HEK293 (cell line): ENCODE results near the gene RGS6.

Source experiments
- CTCF ChIA-PET: fragments of 350-600 bp; formaldehyde crosslinking; extraction: SDS; loops from one replicate; lab custom pipeline; 2021; ENCODE audit warnings: antibody characterized with exemption; lab: Yijun Ruan, JAX
- POLR2A ChIA-PET: fragments of 300-600 bp; formaldehyde crosslinking; extraction: SDS; loops from one replicate; lab custom pipeline; 2020; ENCODE audit warnings: antibody characterized with exemption, inconsistent platforms; lab: Yijun Ruan, JAX
- H3K27ac ChIP-seq: fragments of 200-500 bp; sonication (Bioruptor generic); 2 replicates; pipeline ENCODE4 v1.5.1; 2014; ENCODE audit warnings: low read depth, low read length, control low read depth, inconsistent platforms; ENCODE audit errors: extremely low read depth
- H3K36me3 ChIP-seq, 2 experiments: fragments of 200-500 bp in 1 of 2; sonication (Bioruptor generic) in 1 of 2; 1 replicate in 1 of 2; 2 replicates in 1 of 2; pipeline ENCODE4 v1.5.1; 2014 to 2017; ENCODE audit warnings: inconsistent platforms in 2 of 2, low read length in 2 of 2; ENCODE audit not compliant: control insufficient read depth in 2 of 2, insufficient read depth in 1 of 2
- H3K4me1 ChIP-seq: fragments of 200-500 bp; sonication (Bioruptor generic); 2 replicates; pipeline ENCODE4 v1.5.1; 2014; ENCODE audit warnings: mild to moderate bottlenecking, low read length, inconsistent platforms; ENCODE audit not compliant: control insufficient read depth, insufficient read depth
- H3K4me3 ChIP-seq: 2 replicates; pipeline ENCODE4 v1.5.1; 2011; ENCODE audit warnings: low read depth, mild to moderate bottlenecking, control low read depth, low read length, moderate library complexity
- H3K9me3 ChIP-seq: fragments of 200-500 bp; sonication (Bioruptor generic); 2 replicates; pipeline ENCODE4 v1.5.1; 2014; ENCODE audit warnings: low read depth, low read length, inconsistent platforms; ENCODE audit not compliant: control insufficient read depth, insufficient read depth
- BCL11B ChIP-seq: fragments of 450-650 bp; formaldehyde crosslinking; IDR thresholded peaks from 2 replicates; pipeline ENCODE4 v1.5.1; 2016; ENCODE audit warnings: low read depth, missing biosample characterization, missing genetic modification characterization
- GLI4 ChIP-seq: fragments of 450-650 bp; formaldehyde crosslinking; IDR thresholded peaks from 2 replicates; pipeline ENCODE4 v1.5.1; 2016; ENCODE audit warnings: missing biosample characterization, missing genetic modification characterization
- GLIS1 ChIP-seq: fragments of 450-650 bp; formaldehyde crosslinking; IDR thresholded peaks from 2 replicates; pipeline ENCODE4 v1.5.1; 2016; ENCODE audit warnings: missing biosample characterization, missing genetic modification characterization
- KLF10 ChIP-seq: fragments of 450-650 bp; IDR thresholded peaks from 2 replicates; pipeline ENCODE4 v1.5.1; 2018; ENCODE audit warnings: missing biosample characterization, mild to moderate bottlenecking, missing genetic modification characterization
- SALL2 ChIP-seq: fragments of 450-650 bp; formaldehyde crosslinking; IDR thresholded peaks from 2 replicates; pipeline ENCODE4 v1.5.0; 2017; ENCODE audit warnings: missing biosample characterization, mild to moderate bottlenecking, missing genetic modification characterization, borderline replicate concordance
- SCRT1 ChIP-seq: fragments of 450-650 bp; formaldehyde crosslinking; IDR thresholded peaks from 2 replicates; pipeline ENCODE4 v1.5.1; 2016; ENCODE audit warnings: missing biosample characterization, missing genetic modification characterization, borderline replicate concordance
- ZFP3 ChIP-seq: fragments of 450-650 bp; formaldehyde crosslinking; IDR thresholded peaks from 2 replicates; pipeline ENCODE4 v1.5.1; 2016; ENCODE audit warnings: low read depth, missing biosample characterization, missing genetic modification characterization
- ZFP69B ChIP-seq: fragments of 450-650 bp; formaldehyde crosslinking; IDR thresholded peaks from 2 replicates; pipeline ENCODE4 v1.5.1; 2016; ENCODE audit warnings: missing biosample characterization, missing genetic modification characterization
- ZNF138 ChIP-seq: fragments of 450-650 bp; formaldehyde crosslinking; IDR thresholded peaks from 2 replicates; pipeline ENCODE4 v1.5.1; 2016; ENCODE audit warnings: missing biosample characterization, missing genetic modification characterization, borderline replicate concordance
- ZNF155 ChIP-seq: fragments of 450-650 bp; formaldehyde crosslinking; IDR thresholded peaks from 2 replicates; pipeline ENCODE4 v1.5.1; 2016; ENCODE audit warnings: missing biosample characterization, missing genetic modification characterization
- ZNF2 ChIP-seq: fragments of 450-650 bp; formaldehyde crosslinking; IDR thresholded peaks from 2 replicates; pipeline ENCODE4 v1.5.1; 2016; ENCODE audit warnings: missing biosample characterization, missing genetic modification characterization
- ZNF214 ChIP-seq: fragments of 450-650 bp; formaldehyde crosslinking; IDR thresholded peaks from 2 replicates; pipeline ENCODE4 v1.5.1; 2017; ENCODE audit warnings: missing biosample characterization, mild to moderate bottlenecking, missing genetic modification characterization, borderline replicate concordance
- ZNF555 ChIP-seq: fragments of 450-650 bp; formaldehyde crosslinking; conservative IDR thresholded peaks from 2 replicates; pipeline ENCODE4 v1.5.1; 2017; ENCODE audit warnings: missing biosample characterization, mild to moderate bottlenecking, missing genetic modification characterization, inconsistent platforms
- ZNF621 ChIP-seq: fragments of 450-650 bp; formaldehyde crosslinking; IDR thresholded peaks from 2 replicates; pipeline ENCODE4 v1.5.1; 2017; ENCODE audit warnings: missing biosample characterization, missing genetic modification characterization
- ZNF629 ChIP-seq: fragments of 450-650 bp; formaldehyde crosslinking; IDR thresholded peaks from 2 replicates; pipeline ENCODE4 v1.5.1; 2017; ENCODE audit warnings: missing biosample characterization, missing genetic modification characterization
- ZNF843 ChIP-seq: fragments of 450-650 bp; formaldehyde crosslinking; IDR thresholded peaks from 2 replicates; pipeline ENCODE4 v1.5.1; 2016; ENCODE audit warnings: missing biosample characterization, missing genetic modification characterization
- TF ChIP-seq, protein P1 (sequence below): fragments of 450-650 bp; formaldehyde crosslinking; IDR thresholded peaks from 2 replicates; pipeline ENCODE4 v1.5.1; 2017; ENCODE audit warnings: missing biosample characterization, missing genetic modification characterization
- TF ChIP-seq, protein P2 (sequence below): fragments of 450-650 bp; formaldehyde crosslinking; IDR thresholded peaks from 2 replicates; pipeline ENCODE4 v1.5.1; 2016; ENCODE audit warnings: missing biosample characterization, missing genetic modification characterization, borderline replicate concordance
- TF ChIP-seq, protein P3 (sequence below): fragments of 450-650 bp; formaldehyde crosslinking; IDR thresholded peaks from 2 replicates; pipeline ENCODE4 v1.5.1; 2016; ENCODE audit warnings: missing biosample characterization, missing genetic modification characterization
- TF ChIP-seq, protein P4 (sequence below): fragments of 450-650 bp; formaldehyde crosslinking; IDR thresholded peaks from 2 replicates; pipeline ENCODE4 v1.5.1; 2016; ENCODE audit warnings: missing biosample characterization, missing genetic modification characterization, low read depth

Gene RGS6

DNA sequence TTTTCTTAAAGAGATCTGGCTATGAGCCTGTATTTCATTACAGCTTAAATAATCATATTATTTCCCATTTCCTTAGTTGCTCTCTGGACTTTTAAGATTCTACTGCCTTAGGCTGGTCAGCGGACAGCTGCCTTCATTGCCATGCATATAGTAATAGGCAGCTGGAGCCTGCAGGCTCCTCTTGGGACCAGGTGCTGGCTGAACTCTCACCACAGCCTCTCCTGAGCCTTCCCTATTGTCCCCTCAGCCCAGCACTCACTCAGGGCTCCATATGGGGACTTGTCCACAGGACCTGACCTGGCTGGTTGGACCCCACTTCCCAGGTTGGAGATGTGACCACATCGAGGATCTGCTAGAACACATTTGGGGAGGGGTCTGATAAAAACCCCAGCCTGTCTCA lies 556.3 kb downstream of the RGS6 start:
- Histone ChIP-seq H3K36me3 (no peaks in the 10 kb centered on the region), H3K27ac (no peak overlapping the region), H3K9me3 (no peaks in the 10 kb centered on the region), H3K4me1 (no peaks in the 10 kb centered on the region), H3K4me3 (no peak overlapping the region)
- TF ChIP-seq ZNF843 (tag by site-specific recombination) (no peak), GLIS1 (tag by site-specific recombination) (no peak), ZNF621 (tag by site-specific recombination) (no peak), ZNF214 (tag by site-specific recombination) (no peak), ZFP69B (tag by site-specific recombination) (no peak)
- TF ChIP-seq, protein P1, sequence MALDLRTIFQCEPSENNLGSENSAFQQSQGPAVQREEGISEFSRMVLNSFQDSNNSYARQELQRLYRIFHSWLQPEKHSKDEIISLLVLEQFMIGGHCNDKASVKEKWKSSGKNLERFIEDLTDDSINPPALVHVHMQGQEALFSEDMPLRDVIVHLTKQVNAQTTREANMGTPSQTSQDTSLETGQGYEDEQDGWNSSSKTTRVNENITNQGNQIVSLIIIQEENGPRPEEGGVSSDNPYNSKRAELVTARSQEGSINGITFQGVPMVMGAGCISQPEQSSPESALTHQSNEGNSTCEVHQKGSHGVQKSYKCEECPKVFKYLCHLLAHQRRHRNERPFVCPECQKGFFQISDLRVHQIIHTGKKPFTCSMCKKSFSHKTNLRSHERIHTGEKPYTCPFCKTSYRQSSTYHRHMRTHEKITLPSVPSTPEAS (tag by site-specific recombination) = no peak
- TF ChIP-seq, protein P2, sequence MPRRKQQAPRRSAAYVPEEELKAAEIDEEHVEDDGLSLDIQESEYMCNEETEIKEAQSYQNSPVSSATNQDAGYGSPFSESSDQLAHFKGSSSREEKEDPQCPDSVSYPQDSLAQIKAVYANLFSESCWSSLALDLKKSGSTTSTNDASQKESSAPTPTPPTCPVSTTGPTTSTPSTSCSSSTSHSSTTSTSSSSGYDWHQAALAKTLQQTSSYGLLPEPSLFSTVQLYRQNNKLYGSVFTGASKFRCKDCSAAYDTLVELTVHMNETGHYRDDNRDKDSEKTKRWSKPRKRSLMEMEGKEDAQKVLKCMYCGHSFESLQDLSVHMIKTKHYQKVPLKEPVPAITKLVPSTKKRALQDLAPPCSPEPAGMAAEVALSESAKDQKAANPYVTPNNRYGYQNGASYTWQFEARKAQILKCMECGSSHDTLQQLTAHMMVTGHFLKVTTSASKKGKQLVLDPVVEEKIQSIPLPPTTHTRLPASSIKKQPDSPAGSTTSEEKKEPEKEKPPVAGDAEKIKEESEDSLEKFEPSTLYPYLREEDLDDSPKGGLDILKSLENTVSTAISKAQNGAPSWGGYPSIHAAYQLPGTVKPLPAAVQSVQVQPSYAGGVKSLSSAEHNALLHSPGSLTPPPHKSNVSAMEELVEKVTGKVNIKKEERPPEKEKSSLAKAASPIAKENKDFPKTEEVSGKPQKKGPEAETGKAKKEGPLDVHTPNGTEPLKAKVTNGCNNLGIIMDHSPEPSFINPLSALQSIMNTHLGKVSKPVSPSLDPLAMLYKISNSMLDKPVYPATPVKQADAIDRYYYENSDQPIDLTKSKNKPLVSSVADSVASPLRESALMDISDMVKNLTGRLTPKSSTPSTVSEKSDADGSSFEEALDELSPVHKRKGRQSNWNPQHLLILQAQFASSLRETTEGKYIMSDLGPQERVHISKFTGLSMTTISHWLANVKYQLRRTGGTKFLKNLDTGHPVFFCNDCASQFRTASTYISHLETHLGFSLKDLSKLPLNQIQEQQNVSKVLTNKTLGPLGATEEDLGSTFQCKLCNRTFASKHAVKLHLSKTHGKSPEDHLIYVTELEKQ (tag by site-specific recombination) = no peak
- TF ChIP-seq, protein P3, sequence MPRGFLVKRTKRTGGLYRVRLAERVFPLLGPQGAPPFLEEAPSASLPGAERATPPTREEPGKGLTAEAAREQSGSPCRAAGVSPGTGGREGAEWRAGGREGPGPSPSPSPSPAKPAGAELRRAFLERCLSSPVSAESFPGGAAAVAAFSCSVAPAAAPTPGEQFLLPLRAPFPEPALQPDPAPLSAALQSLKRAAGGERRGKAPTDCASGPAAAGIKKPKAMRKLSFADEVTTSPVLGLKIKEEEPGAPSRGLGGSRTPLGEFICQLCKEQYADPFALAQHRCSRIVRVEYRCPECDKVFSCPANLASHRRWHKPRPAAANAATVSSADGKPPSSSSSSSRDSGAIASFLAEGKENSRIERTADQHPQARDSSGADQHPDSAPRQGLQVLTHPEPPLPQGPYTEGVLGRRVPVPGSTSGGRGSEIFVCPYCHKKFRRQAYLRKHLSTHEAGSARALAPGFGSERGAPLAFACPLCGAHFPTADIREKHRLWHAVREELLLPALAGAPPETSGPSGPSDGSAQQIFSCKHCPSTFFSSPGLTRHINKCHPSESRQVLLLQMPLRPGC (tag by site-specific recombination) = no peak
- CTCF ChIA-PET = interaction anchor here (0.6 kb wide), 1 partner anchor 14 kb away, joined by 3 read pairs; no protein-coding TSS in a partner anchor
- POLR2A ChIA-PET = no interaction called here

DNA sequence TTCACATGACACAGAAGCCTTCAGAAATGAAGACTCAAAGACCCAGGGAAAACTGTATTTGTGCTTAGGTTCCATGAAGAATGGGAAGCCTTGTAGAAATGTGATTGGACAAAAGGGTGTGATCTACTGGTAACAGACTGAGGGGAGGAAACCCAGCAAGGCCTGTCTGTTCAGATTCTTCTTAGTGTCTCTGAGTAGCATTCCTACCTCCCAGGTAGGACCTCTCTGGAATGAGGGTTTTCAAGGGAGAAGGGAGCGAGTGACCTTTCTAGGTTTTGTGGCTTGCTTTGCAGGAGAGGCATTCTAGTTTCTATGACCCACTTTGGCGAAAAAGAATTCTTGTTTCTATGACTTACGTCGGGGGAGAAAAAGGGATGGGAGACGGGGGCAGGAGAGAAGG lies 560.0 kb downstream of the RGS6 start:
- POLR2A ChIA-PET = no interaction called here
- Histone ChIP-seq H3K27ac (no peak overlapping the region), H3K9me3 (no peaks in the 10 kb centered on the region), H3K36me3 (no peaks in the 10 kb centered on the region), H3K4me3 (no peak overlapping the region)
- TF ChIP-seq SALL2 (tag by site-specific recombination) (no peak), SCRT1 (tag by site-specific recombination) (no peak)
- TF ChIP-seq, protein P4, sequence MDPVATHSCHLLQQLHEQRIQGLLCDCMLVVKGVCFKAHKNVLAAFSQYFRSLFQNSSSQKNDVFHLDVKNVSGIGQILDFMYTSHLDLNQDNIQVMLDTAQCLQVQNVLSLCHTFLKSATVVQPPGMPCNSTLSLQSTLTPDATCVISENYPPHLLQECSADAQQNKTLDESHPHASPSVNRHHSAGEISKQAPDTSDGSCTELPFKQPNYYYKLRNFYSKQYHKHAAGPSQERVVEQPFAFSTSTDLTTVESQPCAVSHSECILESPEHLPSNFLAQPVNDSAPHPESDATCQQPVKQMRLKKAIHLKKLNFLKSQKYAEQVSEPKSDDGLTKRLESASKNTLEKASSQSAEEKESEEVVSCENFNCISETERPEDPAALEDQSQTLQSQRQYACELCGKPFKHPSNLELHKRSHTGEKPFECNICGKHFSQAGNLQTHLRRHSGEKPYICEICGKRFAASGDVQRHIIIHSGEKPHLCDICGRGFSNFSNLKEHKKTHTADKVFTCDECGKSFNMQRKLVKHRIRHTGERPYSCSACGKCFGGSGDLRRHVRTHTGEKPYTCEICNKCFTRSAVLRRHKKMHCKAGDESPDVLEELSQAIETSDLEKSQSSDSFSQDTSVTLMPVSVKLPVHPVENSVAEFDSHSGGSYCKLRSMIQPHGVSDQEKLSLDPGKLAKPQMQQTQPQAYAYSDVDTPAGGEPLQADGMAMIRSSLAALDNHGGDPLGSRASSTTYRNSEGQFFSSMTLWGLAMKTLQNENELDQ (tag by site-specific recombination) = no peak
- TF ChIP-seq, all 188 proteins: peak for 0
- CTCF ChIA-PET = interaction anchor here (0.6 kb wide), 1 partner anchor 17 kb away, joined by 4 read pairs; no protein-coding TSS in a partner anchor
- no peaks in the 10 kb centered on the region for H3K4me1 ChIP-seq

DNA sequence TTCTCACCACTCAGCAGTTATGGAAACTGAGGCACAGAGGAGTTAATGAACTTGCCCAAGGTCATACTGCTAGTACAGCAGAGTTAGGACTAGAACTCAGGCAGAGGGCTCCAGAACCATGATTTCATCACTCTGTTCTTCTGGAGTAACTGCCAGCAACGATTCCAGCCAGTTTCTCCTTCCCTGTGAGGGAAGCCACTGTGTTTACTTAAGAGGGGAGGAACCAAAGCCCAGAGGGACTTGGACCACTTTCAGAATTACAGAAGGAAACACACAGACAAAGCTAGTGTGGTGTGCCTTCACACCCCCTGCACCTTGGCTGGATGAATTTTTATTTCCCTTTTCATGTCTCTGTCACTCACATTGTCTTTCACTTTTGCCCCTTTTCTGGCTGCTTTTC lies 563.4 kb downstream of the RGS6 start:
- TF ChIP-seq ZNF138 (tag by site-specific recombination) (no peak), BCL11B (tag by site-specific recombination) (no peak), ZNF555 (tag by site-specific recombination) (no peak), ZNF2 (tag by site-specific recombination) (no peak), KLF10 (tag by site-specific recombination) (no peak), ZNF629 (tag by site-specific recombination) (no peak), ZFP3 (tag by site-specific recombination) (no peak), ZNF155 (tag by site-specific recombination) (no peak), GLI4 (no peak)
- no peaks in the 10 kb centered on the region for H3K9me3 ChIP-seq
- no peak overlapping the region for H3K27ac ChIP-seq
- ChIA-PET CTCF (interaction anchor here (0.5 to 1.7 kb wide), 2 partner anchors 21 to 94 kb away, joined by 4 to 5 read pairs; no protein-coding TSS in a partner anchor), POLR2A (no interaction called here)
- no peak overlapping the region for H3K4me3 ChIP-seq
- H3K36me3 ChIP-seq = no peaks in the 10 kb centered on the region
- H3K4me1 ChIP-seq = no peaks in the 10 kb centered on the region; the same call in 1 of the 2 replicates
